GM18870 (cell line): ENCODE results near the gene OR13D1.
"Not testable (repeated sequence)": the region's sequence is repeated elsewhere in the genome, so short reads cannot be mapped to it uniquely, and the experiment has no call there.

Source experiments
- ATAC-seq: cut with Tn5 transposase; IDR thresholded peaks from one replicate; pipeline ENCODE4 v1.9.1; 2021; ENCODE audit warnings: moderate library complexity; ENCODE audit not compliant: unreplicated experiment

The OR13D1 gene, protein sequence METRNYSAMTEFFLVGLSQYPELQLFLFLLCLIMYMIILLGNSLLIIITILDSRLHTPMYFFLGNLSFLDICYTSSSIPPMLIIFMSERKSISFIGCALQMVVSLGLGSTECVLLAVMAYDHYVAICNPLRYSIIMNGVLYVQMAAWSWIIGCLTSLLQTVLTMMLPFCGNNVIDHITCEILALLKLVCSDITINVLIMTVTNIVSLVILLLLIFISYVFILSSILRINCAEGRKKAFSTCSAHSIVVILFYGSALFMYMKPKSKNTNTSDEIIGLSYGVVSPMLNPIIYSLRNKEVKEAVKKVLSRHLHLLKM

DNA sequence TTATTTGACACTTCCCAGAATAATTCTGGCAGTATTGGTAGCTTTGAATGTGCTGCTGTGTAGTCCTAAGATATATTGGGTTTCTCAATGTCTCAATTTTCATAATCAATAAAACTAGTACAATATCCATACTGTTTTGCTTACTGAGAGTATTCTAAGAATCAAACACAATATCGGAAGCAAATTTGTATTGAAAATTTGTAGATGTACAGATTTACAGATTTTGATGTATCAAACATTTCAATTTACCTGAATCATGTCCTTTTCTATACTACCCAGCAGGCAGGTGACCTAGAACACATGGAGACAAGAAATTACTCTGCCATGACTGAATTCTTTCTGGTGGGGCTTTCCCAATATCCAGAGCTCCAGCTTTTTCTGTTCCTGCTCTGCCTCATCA, at the start of gene OR13D1:
OR13D1 (plus strand) TSS at position 301 of the 400 bp plus-strand sequence; CDS start at position 301, 0 bp downstream.
- no peak for ATAC-seq

DNA sequence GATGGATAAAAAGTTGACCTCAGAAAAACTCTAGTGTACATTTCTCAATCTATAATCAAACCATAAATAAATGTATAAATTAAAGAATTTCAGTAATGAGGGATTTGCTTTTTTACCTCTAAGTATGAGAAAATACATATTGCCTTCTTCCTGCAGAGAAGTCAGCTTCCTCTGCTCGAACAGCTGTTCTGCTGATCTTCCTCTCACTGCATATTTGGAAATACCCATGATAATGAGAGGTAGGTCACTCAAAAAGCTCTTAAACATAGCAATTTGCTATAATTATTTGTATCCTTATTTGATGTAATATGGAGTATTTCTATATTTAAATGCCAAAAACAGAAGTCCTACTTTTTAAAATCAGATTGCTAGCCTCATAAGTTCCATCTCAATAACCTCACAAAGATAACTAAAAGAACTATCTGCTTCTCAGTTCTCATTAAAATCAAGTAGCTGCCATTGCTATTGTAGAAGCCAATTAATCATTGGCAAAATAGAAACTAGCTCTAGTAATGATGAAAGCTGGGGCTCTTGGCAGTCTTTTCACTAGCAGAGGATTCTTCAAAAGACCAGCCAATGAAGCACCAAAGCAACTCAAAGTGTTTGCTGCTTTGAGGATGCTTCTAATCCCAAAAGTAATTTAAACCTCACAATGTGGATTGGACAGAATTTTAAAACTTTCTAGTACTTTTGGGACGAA, 35.7 kb upstream of the OR13D1 start:
- no peak for ATAC-seq

DNA sequence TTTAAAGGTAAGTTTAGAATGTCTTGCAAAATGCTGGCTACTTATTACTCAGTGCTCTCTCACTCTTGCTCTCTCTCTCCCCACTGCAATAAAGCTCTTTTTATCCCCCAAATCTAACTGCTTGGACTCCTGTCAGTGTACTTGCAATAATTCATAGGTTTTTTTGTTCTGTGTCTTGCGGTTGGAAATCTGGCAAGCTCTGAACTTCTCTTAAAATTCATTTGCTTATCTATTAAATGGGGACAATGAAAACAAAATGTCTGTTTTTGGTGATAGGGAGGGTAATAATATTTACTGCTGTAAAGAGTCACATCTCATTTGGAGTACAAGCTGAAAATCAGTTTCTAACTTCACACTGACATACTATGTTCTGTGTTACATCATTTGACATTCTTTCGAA, 18.7 kb upstream of the OR13D1 start:
- ATAC-seq, result no peak

DNA sequence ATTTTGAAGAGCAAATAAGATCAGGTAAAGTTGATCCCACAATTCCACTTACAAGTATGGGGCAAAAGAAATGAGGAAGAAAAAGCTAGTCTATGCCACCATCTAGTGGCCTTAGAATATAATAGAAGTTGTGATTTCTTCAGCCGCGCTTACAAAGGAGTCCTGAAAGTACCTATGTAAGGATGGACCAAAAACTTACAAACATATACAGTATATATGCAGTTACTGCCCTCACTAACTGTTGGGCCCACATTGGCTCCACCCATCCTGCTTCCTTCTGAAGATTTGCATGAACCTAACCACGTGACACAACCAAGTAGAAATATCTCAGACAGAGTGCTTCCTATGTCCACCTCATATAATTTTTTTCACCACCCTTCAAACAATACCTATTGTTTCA, 11.7 kb upstream of the OR13D1 start:
- ATAC-seq, result peak; percentile 67

DNA sequence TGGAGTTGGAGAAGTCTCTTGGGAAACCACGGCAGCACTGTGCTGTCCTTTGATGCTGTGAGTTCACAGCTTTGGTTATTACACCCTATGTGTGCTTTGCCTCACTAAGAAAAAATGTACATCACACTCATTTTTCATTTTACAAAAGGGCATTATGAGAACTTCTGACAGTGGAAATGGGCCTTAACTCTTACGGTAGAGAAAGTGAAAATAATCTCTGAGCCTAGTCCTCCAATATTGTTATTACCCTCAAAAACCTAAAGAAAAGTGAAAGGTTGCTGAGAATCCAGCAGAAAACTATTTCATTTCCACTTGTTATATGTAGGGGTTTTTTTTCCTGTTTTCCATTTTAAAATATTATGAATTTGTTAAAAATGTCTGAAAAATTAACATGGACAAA, 8.2 kb upstream of the OR13D1 start:
- ATAC-seq, result no peak

DNA sequence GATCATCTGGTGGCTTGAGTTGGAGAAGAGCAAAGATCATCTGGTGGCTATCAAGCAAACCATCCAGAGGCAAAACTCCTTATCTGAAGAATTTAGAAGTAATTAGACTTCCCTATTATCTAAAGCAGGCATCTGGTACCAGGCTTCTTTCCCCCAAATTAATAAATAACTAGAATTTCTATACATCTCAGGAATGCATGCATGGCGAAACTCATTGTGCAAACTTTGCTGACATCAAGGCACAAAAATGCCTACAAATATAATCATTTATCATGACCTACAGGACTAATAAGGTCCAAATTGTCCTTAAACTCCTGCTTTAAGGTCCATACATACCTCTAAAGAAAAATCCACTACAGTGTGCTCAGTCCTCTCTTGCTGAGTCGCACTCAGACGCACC, 6.0 kb downstream of the OR13D1 start:
- no peak for ATAC-seq

DNA sequence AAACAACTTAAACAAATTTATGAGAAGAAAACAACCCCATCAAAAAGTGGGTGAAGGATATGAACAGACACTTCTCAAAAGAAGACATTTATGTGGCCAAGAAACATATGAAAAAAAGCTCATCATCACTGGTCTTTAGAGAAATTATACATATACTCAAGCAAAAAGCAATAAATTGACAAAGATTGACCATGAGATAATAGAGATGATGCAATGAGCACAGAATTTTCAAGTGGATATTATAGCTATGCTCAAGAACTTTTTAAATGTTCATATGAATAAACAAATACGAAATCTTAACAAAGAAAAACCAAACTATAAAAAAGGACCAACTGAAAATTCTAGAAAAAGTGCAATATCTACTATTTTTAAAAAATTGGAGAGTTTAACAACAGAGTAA, 14.4 kb downstream of the OR13D1 start:
- ATAC-seq, result not testable (repeated sequence)

DNA sequence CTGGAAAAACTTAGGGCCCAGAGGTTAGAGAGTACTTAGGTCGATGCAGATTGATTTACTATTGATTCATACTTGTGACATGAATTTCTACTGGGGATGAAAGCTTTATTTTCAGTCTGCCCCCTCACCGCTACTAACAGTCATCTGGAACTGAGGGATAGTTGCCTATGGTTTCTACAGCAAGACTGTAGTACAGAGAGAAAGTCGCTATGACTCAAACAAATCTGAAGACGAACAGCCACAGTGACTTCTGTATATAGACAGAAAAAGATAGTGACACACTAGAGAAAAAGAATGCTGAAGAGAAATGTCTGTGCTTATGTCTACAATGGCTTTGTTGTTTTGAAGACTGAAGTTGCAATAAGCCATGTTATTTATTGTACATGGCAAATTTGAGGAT, 17.3 kb downstream of the OR13D1 start:
- no peak for ATAC-seq

DNA sequence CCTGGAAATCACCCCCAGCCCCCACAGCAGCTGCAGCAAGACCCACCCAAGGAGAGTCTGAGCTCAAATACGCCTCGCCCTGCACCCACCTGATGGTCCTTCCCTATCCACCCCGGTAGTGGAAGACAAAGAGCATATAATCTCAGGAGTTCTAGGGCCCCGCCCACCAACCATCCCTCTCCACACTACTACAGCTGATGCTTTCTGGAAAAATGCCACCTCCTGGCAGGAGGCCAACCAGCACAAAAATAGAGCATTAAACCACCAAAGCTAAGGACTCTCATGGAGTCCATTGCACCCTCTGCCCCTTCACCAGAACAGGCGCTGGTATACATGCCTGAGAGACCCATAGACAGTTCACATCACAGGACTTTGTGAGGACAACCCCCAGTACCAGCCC, 30.7 kb downstream of the OR13D1 start:
- no peak for ATAC-seq

DNA sequence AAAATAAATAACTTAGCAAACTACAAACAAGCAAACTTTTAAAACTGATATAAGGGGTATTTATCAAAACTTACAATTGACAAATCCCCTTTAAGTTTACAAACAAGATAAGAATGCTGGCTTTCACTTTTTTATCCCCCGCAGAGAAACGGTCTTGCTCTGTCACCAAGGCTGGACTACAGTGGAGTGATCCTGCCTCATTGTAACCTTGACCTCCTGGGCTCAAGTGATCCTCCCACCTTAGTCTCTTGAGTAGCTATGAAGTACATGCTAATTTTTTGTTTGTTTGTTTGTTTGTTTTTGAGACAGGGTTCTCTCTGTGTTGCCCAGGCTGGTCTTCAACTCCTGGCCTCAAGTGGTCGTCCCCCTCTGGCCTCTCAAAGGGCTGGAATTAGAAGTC, 44.1 kb downstream of the OR13D1 start:
- ATAC-seq, result no peak

DNA sequence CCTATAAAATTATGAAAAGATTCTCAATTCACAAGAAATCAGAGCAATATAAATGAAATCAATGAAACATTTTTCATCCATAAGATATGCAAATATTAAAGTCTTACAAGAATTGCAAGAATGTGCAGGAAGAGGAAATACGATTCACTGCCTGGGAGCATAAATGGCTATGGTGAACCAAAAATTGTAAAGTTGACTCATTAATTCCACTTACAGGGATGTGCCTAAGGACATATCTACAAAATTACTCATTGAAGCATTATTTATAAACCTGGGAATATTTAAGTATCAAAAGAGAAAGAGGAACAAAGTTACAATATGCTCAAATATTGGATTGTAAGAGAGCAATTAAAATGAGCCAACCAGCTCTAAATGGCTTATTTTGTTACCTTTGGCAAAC, 46.3 kb downstream of the OR13D1 start:
- no peak for ATAC-seq

DNA sequence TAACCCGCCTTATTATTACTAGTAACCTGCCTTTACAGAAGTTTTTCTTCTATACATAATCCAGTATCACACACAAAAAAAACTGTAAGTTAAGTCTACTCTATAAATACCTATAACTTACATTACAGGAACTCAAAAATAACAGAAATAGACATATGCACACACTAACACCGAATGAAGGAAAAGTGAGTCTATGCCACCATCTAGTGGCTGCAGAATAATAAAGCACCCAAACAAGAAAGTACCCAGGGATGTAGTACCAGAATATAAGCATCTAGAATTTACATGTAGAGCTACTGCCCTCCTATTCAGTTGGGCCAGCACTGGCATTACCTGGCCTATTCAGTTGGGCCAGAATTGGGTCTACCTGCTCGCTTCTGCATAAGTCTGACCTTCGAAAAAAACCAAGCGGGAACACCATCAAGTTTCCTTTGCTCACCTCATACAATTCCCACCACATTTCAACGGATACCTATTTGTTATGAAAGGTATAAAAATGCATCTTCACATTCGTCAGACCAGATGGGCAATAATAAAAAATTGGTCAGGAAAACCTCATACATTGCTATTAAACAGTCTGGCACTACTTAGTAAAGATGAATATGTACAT, 49.2 kb downstream of the OR13D1 start:
- peak; percentile 76 for ATAC-seq
